ENCODE data around the gene TTC22. TPM values are rescaled to one million over a fixed set of nuclear protein-coding genes. Genes with fewer than 3 reads are reported as not detected.
A peak's percentile ranks its signal among the peaks of the same experiment; 100 is the strongest.

Gene TTC22
- total RNA-seq, 1 experiment from 2014 or later: 1.8 TPM

DNA sequence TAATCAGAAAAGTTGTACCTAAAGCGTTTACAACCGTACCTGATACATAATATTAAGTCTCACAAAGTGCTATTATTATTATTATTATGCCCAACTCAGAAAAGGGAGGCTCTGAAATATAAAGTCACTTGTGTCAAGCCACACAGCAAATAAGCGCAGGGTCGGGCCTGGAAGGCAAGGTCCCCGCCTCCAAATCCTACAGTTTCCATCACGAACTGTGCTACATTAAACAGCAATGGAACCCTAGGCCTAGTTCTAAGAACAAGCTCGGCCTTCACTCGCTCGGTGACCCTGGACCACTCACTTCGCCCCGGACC is 37.3 kb downstream of the TTC22 start:
- intact Hi-C loops (cut with micrococcal nuclease): loop anchor here (2.0 kb wide), 1 partner anchor 49 kb away; the partner anchor contains the start of gene TTC4
- Histone ChIP-seq H3K9me2 (ENCODE audit: insufficient read depth) (no peaks in the 10 kb centered on the region), H3K9ac (ENCODE audit: low read length) (peak overlapping the region; percentile 93), H3K9me3 (ENCODE audit: control insufficient read depth in 1 of 2, insufficient read depth in 1 of 2, low read depth in 1 of 2, low read length in 2 of 2) (no peaks in the 10 kb centered on the region), H3K36me3 (ENCODE audit: control insufficient read depth in 1 of 2, insufficient read depth in 2 of 2, low read length in 2 of 2) (no peaks in the 10 kb centered on the region), H2AFZ (ENCODE audit: low read depth, low read length, poor library complexity, severe bottlenecking) (peak overlapping the region; percentile 22), H3K4me2 (ENCODE audit: low read length) (peak overlapping the region; percentile 94), H3K79me2 (ENCODE audit: insufficient read depth, low read length) (peaks cover 20% of the 10 kb centered on the region), H3K27me3 (ENCODE audit: insufficient read depth, low read length) (no peaks in the 10 kb centered on the region), H4K20me1 (ENCODE audit: insufficient read depth) (no peaks in the 10 kb centered on the region), H3K4me1 (ENCODE audit: control insufficient read depth in 1 of 2, insufficient read depth in 2 of 2, low read length in 2 of 2) (peaks cover 5 to 18% of the 10 kb centered on the region in 2 experiments; a peak in 3 of 4 replicates), H3K27ac (ENCODE audit: low read depth, low read length) (peak overlapping the region; percentile 52), H3K4me3 (replicated peaks in 1 of 2; ENCODE audit: low read depth in 1 of 2, low read length in 2 of 2) (peak overlapping the region; percentile 97 to 98)
- CTCF ChIA-PET: no interaction called here
- DNase-seq (ENCODE audit: low read depth, low spot score) (no peak), ATAC-seq (no peak)
- RAD21 ChIA-PET (ENCODE audit: low non-redundant PET in 1 of 2, low total read pairs in 2 of 2, uncharacterized antibody in 2 of 2, unreplicated experiment in 2 of 2): no interaction called here
- TF ChIP-seq CBX3 (IDR thresholded peaks at IDR 0.05; ENCODE audit: low read depth): no peak
- no peak for TF ChIP-seq TCF7L2 (IDR thresholded peaks at IDR 0.05; ENCODE audit: borderline replicate concordance, extremely low read depth, insufficient read depth, insufficient read length)
- no peak for TF ChIP-seq RAD21 (IDR thresholded peaks at IDR 0.05; ENCODE audit: low read depth)
- TF ChIP-seq, protein P1, sequence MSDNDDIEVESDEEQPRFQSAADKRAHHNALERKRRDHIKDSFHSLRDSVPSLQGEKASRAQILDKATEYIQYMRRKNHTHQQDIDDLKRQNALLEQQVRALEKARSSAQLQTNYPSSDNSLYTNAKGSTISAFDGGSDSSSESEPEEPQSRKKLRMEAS (IDR thresholded peaks at IDR 0.05): no peak
- TF ChIP-seq, protein P2, sequence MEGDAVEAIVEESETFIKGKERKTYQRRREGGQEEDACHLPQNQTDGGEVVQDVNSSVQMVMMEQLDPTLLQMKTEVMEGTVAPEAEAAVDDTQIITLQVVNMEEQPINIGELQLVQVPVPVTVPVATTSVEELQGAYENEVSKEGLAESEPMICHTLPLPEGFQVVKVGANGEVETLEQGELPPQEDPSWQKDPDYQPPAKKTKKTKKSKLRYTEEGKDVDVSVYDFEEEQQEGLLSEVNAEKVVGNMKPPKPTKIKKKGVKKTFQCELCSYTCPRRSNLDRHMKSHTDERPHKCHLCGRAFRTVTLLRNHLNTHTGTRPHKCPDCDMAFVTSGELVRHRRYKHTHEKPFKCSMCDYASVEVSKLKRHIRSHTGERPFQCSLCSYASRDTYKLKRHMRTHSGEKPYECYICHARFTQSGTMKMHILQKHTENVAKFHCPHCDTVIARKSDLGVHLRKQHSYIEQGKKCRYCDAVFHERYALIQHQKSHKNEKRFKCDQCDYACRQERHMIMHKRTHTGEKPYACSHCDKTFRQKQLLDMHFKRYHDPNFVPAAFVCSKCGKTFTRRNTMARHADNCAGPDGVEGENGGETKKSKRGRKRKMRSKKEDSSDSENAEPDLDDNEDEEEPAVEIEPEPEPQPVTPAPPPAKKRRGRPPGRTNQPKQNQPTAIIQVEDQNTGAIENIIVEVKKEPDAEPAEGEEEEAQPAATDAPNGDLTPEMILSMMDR (IDR thresholded peaks at IDR 0.05 in 2 of 3, conservative IDR thresholded peaks at IDR 0.05 in 1 of 3; ENCODE audit: borderline replicate concordance in 1 of 3, insufficient read depth in 1 of 3, low read depth in 2 of 3, low read length in 2 of 3): no peak
- TF ChIP-seq, protein P3, sequence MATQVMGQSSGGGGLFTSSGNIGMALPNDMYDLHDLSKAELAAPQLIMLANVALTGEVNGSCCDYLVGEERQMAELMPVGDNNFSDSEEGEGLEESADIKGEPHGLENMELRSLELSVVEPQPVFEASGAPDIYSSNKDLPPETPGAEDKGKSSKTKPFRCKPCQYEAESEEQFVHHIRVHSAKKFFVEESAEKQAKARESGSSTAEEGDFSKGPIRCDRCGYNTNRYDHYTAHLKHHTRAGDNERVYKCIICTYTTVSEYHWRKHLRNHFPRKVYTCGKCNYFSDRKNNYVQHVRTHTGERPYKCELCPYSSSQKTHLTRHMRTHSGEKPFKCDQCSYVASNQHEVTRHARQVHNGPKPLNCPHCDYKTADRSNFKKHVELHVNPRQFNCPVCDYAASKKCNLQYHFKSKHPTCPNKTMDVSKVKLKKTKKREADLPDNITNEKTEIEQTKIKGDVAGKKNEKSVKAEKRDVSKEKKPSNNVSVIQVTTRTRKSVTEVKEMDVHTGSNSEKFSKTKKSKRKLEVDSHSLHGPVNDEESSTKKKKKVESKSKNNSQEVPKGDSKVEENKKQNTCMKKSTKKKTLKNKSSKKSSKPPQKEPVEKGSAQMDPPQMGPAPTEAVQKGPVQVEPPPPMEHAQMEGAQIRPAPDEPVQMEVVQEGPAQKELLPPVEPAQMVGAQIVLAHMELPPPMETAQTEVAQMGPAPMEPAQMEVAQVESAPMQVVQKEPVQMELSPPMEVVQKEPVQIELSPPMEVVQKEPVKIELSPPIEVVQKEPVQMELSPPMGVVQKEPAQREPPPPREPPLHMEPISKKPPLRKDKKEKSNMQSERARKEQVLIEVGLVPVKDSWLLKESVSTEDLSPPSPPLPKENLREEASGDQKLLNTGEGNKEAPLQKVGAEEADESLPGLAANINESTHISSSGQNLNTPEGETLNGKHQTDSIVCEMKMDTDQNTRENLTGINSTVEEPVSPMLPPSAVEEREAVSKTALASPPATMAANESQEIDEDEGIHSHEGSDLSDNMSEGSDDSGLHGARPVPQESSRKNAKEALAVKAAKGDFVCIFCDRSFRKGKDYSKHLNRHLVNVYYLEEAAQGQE (IDR thresholded peaks at IDR 0.05; ENCODE audit: low read depth): no peak
- no peak for TF ChIP-seq EZH2phosphoT487 (IDR thresholded peaks at IDR 0.05; ENCODE audit: borderline replicate concordance)
- TF ChIP-seq JUND (IDR thresholded peaks at IDR 0.05): no peak
- POLR2A ChIA-PET: no interaction called here
- TSS peak; percentile 86 for BruUV-seq (replicated peaks)
